Caki2 (cell line): Measurements from ENCODE around the gene ANKH. TPM values are rescaled to one million over a fixed set of nuclear protein-coding genes. Genes with fewer than 3 reads are reported as not detected.

Source experiments
- DNase-seq: peaks from one replicate; pipeline ENCODE4 v3.0.0-alpha.2; 2015; ENCODE audit warnings: low read depth
- in situ Hi-C: cut with HindIII; loops from 2 replicates; pipeline ENCODE4 v1.10.0; 2016; ENCODE audit warnings: low sequenced_read_pairs, low pct_unique_long_range_greater_than_20kb, mixed read lengths
- total RNA-seq: library from RNA; depleted of rRNA; stranded (reverse); fragments of >200 nt; shearing (Covaris generic); gene quantifications from 2 replicates; pipeline ENCODE4 v1.2.3, GENCODE V29; 2014; ENCODE audit warnings: low replicate concordance

ANKH gene
- total RNA-seq, 1 experiment from 2014 or later = 16.3 TPM

DNA sequence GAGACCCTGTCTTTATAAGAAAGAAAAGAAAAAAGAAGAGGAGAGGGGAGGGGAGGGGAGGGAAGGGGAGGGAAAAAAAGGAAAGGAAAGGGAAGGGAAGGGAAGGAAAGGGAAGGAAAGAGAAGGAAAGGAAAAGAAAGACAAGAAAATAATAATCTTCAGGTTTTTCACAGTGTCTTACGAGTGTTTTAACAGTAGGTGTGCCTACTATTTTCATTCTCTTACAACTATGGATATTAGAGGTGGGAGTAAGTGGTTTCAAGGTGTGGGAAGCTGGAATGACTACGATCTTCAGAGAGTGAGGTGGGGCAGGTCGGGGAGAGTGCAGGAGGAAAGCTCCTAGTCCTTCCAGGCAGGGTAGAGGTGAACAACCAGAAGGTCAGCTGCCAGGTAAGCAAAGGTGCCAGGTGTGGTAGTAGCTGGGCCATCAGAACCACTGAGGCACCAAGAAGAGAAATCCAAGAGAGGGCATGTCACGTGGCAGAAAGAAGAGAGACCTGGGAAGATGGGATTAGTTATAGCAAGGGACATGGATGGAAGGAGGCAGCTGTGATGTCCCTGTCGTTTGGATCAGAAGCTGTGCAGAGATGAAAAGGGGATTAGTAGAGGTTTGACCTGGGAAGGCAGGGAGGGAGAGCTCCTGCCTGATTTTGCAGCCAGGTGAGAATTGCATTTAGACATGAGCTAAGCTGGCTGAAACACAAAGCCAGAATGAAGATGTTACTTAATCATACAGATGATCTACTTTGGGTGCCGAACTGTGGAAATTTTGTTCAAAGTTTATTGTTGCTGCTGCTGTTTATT, 111.6 kb downstream of the ANKH start:
- no peak for DNase-seq
- in situ Hi-C loops = no loop called here

- in situ Hi-C loops = no loop called here
- no peak for DNase-seq
Measured at GRCh38 chr5:14757850-14758249, 113.7 kb downstream of the ANKH start.

- DNase-seq = no peak
- in situ Hi-C loops = no loop called here
Measured at GRCh38 chr5:14756478-14756877, 115.1 kb downstream of the ANKH start.

- DNase-seq = no peak
- in situ Hi-C loops = no loop called here
Measured at GRCh38 chr5:14753947-14754346, 117.6 kb downstream of the ANKH start.

- no peak for DNase-seq
- in situ Hi-C loops = no loop called here
Measured at GRCh38 chr5:14753292-14753691, 118.3 kb downstream of the ANKH start.

GRCh38 chr5:14752497-14753071, 119.0 kb downstream of the ANKH start:
- in situ Hi-C loops = no loop called here
- DNase-seq = no peak

DNA sequence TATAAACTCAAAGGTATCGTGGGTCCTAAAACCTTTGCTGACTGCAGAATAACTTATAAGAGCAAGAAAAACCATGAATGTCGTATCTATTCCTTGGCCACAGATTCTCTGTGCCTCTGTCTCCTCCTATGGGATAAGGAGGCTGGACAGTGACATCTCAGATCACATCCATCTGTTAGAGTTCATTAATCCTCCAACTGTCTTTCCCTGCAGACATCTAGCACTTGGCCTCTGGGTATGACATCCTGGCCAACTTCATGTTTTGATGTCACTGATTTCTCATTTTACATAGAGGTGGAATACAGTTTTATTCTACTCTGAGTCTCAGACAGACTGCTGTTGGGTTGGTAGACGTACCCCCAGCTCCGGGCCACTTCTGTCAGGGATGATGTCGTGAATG, 120.9 kb downstream of the ANKH start:
- in situ Hi-C loops = no loop called here
- no peak for DNase-seq

DNA sequence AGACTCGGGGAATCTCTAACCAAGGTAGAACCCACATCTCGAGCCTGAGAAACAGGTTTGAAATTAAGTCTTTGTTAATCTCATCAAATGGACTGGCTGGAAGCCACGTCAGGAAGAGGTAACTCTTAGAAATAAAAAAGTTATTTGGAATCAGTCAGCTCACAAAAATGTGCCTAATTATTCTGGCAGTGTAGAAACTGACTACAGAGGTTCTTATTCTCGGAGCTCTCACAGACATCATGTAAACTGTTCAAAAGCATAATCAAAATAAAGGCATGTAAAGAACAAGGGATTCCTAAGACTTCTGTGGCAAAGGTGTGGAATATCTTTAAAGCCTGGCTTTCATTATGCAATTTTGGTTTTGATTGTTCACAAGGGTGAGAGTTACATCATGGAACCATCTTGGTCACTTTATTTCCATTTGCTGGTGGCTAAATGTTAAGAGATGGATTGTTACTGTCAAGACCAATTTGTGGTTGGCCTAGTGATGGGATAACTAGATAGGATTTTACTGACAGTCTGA, 121.9 kb downstream of the ANKH start:
- no peak for DNase-seq
- in situ Hi-C loops = no loop called here

GRCh38 chr5:14748180-14748900, 123.2 kb downstream of the ANKH start:
- no peak for DNase-seq
- in situ Hi-C loops = no loop called here

GRCh38 chr5:14745753-14746152, 125.8 kb downstream of the ANKH start:
- DNase-seq = no peak
- in situ Hi-C loops = no loop called here

GRCh38 chr5:14745188-14745563, 126.4 kb downstream of the ANKH start:
- no peak for DNase-seq
- in situ Hi-C loops = no loop called here

GRCh38 chr5:14744296-14745187, 127.0 kb downstream of the ANKH start:
- in situ Hi-C loops = no loop called here
- DNase-seq = no peak

DNA sequence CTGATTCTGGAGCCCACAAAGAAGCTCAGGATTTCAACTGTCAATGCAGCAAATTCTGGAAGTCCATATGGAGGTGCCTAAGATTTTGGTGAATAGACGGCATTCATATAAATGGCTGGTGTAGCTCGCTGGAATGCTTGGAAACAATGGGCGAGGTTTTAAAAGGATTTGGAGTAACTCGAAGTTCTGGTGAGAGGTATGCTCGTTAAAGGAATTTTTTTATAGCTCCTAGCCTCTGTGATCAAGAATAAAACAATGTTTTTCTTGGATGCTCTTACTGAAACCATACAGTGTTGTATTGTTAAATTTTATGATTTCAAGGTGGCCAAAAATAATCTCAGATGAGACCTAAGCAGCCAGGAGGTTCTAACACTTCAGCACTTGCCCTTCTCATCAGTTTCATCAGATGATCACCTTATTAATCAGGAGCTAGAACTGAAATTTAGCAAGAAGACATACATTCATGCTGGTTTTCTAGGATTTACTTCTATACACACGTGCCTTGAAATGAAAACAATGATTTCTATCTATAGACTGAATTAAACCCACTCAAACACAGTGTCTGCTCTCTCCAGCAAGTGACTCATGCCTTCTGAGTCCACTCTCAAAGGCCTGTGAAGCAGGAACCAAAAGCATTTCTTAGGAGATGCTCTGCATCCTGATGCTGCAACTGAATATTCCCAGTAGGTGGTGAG, 127.8 kb downstream of the ANKH start:
- DNase-seq = no peak
- in situ Hi-C loops = no loop called here

DNA sequence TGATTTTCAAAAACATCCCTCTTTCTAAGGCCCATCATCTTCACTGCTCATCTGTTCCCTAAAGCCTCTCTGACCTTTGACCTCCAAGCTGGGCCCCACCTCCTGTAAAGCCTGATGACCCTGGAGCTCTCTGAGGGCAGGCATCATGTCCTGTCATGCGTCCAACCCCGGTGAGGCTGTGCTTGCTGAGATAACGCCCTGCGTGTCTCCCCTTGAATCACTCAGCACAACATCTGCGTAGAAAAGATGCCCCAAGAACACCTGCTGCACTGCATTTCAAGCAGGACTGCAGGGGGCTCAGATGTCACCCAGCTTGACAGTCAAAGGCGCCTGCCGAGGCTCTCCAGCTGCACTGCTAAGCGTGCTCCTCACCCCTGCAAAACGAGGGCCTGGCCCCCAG, 129.1 kb downstream of the ANKH start:
- DNase-seq = no peak
- in situ Hi-C loops = no loop called here

GRCh38 chr5:14741801-14742440, 129.7 kb downstream of the ANKH start:
- in situ Hi-C loops = no loop called here

DNA sequence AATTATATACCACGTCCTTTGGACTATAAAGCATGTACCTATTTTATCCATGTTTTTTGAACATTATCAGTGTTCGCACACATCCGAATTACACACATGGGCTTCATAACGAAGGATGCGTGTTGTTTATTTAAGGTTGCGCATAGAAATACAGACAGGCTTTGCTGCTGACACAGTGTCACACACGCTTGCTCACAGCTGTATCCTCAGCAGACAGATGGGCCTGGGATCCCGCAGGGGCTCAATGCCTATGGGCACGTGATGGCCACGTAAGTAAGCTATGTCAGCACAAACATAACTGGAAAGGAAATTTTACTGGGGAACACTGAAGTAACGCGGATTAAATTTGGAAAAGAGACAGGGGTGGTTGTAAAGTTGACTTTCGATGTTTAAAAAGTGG, 130.4 kb downstream of the ANKH start:
- in situ Hi-C loops = no loop called here
- no peak for DNase-seq

More at GRCh38 chr5:14741801-14742440, 129.7 kb downstream of the ANKH start:
- DNase-seq = no peak

DNA sequence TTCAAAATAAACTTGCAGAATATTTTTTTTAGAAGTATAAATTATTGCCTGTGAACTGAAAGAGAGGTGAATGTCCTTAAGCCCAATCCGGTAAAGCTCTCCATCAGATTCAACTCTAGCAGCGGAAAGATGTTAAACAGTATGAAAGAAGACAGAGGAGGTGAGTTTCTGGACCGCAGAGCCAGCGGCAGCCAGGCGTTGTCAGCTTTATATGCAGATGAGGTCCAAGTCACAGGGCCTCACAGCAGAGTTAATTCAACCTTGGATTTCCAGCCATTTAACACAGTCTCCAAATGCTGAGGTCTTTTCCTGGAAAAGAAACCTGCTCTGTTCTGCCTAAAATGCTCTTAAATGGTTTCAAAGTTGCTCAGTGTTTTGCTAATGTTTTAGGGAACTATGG, 131.6 kb downstream of the ANKH start:
- in situ Hi-C loops = no loop called here

More for the DNA sequence above, 131.6 kb downstream of the ANKH start:
- no peak for DNase-seq
